Measurements from ENCODE around the gene PINK1.

Gene PINK1

GRCh38 chr1:20697563-20697962 lies 64.3 kb downstream of the PINK1 start:
- H3F3A ChIP-seq (ENCODE audit: insufficient read depth, low read length): no peaks in the 10 kb centered on the region
- no peaks in the 10 kb centered on the region for H4K20me1 ChIP-seq (ENCODE audit: insufficient read depth, low read length)
- H3K9ac ChIP-seq (ENCODE audit: low read length): no peak overlapping the region
- H3K4me1 ChIP-seq (ENCODE audit: insufficient read depth, low read length, severe bottlenecking): peaks cover 3% of the 10 kb centered on the region
- no peak overlapping the region for H2AFZ ChIP-seq (ENCODE audit: low read length)
- H3K27me3 ChIP-seq (ENCODE audit: insufficient read depth, low read length): no peaks in the 10 kb centered on the region; the same call in 1 of the 2 replicates
- H3K36me3 ChIP-seq (ENCODE audit: insufficient read depth, low read length): no peaks in the 10 kb centered on the region
- TF ChIP-seq EZH2 (IDR thresholded peaks at IDR 0.05; ENCODE audit: borderline replicate concordance, low read length) (no peak), CTCF (IDR thresholded peaks at IDR 0.05; ENCODE audit: low read length) (no peak)
- no peaks in the 10 kb centered on the region for H3K9me3 ChIP-seq (ENCODE audit: low read length)
- H3K79me2 ChIP-seq (ENCODE audit: insufficient read depth, low read length): no peaks in the 10 kb centered on the region
- no peak overlapping the region for H3K4me2 ChIP-seq (ENCODE audit: low read length)
- no peaks in the 10 kb centered on the region for H3K9me2 ChIP-seq (ENCODE audit: low read depth, low read length)
- no peak overlapping the region for H3K27ac ChIP-seq (ENCODE audit: low read depth, low read length, poor library complexity, severe bottlenecking)
- H3K4me3 ChIP-seq (ENCODE audit: low read depth, low read length, poor library complexity, severe bottlenecking): no peak overlapping the region

GRCh38 chr1:20698195-20698910 lies 65.1 kb downstream of the PINK1 start:
- H2AFZ ChIP-seq (ENCODE audit: low read length): no peak overlapping the region
- H3K27ac ChIP-seq (ENCODE audit: low read depth, low read length, poor library complexity, severe bottlenecking): no peak overlapping the region
- no peaks in the 10 kb centered on the region; the same call in 1 of the 2 replicates for H3K27me3 ChIP-seq (ENCODE audit: insufficient read depth, low read length)
- H3K9me3 ChIP-seq (ENCODE audit: low read length): no peaks in the 10 kb centered on the region
- peaks cover 3% of the 10 kb centered on the region for H3K4me1 ChIP-seq (ENCODE audit: insufficient read depth, low read length, severe bottlenecking)
- no peaks in the 10 kb centered on the region for H3K79me2 ChIP-seq (ENCODE audit: insufficient read depth, low read length)
- no peaks in the 10 kb centered on the region for H4K20me1 ChIP-seq (ENCODE audit: insufficient read depth, low read length)
- H3K36me3 ChIP-seq (ENCODE audit: insufficient read depth, low read length): no peaks in the 10 kb centered on the region
- H3K9me2 ChIP-seq (ENCODE audit: low read depth, low read length): no peaks in the 10 kb centered on the region
- H3F3A ChIP-seq (ENCODE audit: insufficient read depth, low read length): no peaks in the 10 kb centered on the region
- H3K4me3 ChIP-seq (ENCODE audit: low read depth, low read length, poor library complexity, severe bottlenecking): no peak overlapping the region
- TF ChIP-seq EZH2 (IDR thresholded peaks at IDR 0.05; ENCODE audit: borderline replicate concordance, low read length) (no peak), CTCF (IDR thresholded peaks at IDR 0.05; ENCODE audit: low read length) (no peak)
- H3K4me2 ChIP-seq (ENCODE audit: low read length): no peak overlapping the region
- H3K9ac ChIP-seq (ENCODE audit: low read length): no peak overlapping the region

- Histone ChIP-seq H4K20me1 (ENCODE audit: insufficient read depth, low read length) (no peaks in the 10 kb centered on the region), H3K4me1 (ENCODE audit: insufficient read depth, low read length, severe bottlenecking) (peaks cover 3% of the 10 kb centered on the region), H3K79me2 (ENCODE audit: insufficient read depth, low read length) (no peaks in the 10 kb centered on the region), H3K27me3 (ENCODE audit: insufficient read depth, low read length) (no peaks in the 10 kb centered on the region; the same call in 1 of the 2 replicates), H3K9me3 (ENCODE audit: low read length) (no peaks in the 10 kb centered on the region), H3K4me2 (ENCODE audit: low read length) (no peak overlapping the region), H3K27ac (ENCODE audit: low read depth, low read length, poor library complexity, severe bottlenecking) (no peak overlapping the region), H3K4me3 (ENCODE audit: low read depth, low read length, poor library complexity, severe bottlenecking) (no peak overlapping the region), H3F3A (ENCODE audit: insufficient read depth, low read length) (no peaks in the 10 kb centered on the region), H3K36me3 (ENCODE audit: insufficient read depth, low read length) (no peaks in the 10 kb centered on the region), H3K9me2 (ENCODE audit: low read depth, low read length) (no peaks in the 10 kb centered on the region), H3K9ac (ENCODE audit: low read length) (no peak overlapping the region), H2AFZ (ENCODE audit: low read length) (no peak overlapping the region)
- no peak for TF ChIP-seq CTCF (IDR thresholded peaks at IDR 0.05; ENCODE audit: low read length)
- TF ChIP-seq EZH2 (IDR thresholded peaks at IDR 0.05; ENCODE audit: borderline replicate concordance, low read length): no peak
Measured at GRCh38 chr1:20699558-20699957, 66.3 kb downstream of the PINK1 start.

All from OCI-LY1 (cell line).